ENCODE data around the gene WDR19.
A peak's percentile ranks its signal among the peaks of the same experiment; 100 is the strongest.
"Not testable (repeated sequence)": the region's sequence is repeated elsewhere in the genome, so short reads cannot be mapped to it uniquely, and the experiment has no call there.

The WDR19 gene

DNA sequence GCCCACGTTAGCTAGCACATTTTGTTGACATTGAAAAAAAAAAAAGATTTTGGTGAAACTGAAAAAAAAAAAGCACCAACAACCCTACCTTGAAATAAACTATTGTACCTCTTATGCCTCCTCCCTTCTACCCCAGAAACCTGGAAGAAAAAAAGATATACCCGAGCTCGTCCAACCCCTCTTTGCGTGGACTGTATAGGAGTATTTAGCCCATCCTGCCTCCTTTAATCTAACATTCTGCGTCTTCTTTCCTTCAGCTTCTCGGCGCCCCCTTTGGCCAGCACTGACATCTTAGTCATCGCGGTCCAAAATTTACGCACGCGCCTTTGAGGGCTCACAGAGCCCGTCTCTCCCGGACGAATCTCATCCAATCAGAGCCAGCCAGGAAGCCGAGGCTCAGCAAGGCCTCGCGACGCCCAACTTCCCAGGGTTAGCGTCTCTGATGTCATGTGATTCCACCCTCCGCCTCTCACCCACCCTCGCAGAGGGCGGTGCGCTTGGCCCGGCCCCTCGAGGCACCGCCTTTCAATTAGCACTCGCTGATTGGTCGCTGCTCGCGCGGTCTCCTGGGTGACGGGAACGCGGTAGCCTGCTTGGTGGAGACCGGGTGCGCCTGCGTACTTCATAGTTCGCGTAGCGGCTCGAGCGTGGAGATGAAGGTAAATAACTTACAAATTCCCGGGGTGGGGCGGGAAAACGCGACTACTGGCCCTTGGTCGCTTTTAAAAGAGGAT lies at the start of gene WDR19:
Gene WDR19 (plus strand): TSS at position 625 of the 734 bp plus-strand sequence. CDS start 29 bp downstream, at position 654.
- DNase-seq = peak; percentile 91

DNA sequence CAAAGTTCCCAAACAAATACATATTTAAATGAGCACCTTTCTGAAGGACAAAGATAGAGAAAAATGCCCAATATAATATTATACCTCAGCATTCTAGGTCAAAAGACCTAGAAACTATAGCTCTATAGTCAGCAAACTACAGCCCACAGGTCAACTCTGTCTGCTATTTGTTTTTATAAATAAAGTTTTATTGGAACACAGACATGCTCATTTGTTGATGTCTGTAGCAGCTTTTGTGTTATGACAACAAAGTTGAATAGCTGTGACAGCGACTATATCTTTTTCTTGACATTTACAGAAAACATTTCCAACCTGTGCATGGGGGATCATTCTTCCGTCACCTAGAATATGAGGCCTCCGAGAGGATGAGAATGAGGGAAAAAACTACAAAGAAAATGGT lies 48.7 kb upstream of the WDR19 start:
- DNase-seq = no peak

DNA sequence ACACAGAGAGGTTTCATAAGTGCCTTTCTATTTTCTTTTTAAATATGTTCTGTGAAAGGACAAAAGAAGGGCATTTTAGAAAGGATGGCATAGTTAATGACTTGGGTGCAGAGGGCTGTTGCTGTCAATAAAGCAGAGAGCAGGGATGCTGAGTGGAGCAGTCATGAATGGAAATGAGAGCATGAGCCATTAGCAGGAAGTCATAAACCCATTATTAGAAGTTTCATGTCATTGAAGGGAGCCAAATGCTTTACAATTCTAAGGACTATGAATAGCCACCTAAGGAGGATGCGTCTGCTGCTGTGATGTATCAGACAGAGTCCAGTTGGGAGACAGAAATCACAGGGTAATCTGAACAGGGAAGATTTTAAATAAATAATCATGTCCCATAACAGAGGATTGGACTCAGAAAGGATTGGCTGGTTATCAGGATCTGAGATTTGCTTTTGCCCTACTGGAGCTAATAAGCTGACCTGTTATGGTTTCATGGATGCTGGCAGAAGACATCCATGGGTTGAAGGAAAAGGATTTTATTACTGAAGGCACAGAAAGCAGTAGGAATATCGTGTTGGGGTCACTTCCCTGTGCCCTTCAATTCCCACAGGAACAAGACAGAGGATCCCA lies 47.5 kb upstream of the WDR19 start:
- DNase-seq = no peak

DNA sequence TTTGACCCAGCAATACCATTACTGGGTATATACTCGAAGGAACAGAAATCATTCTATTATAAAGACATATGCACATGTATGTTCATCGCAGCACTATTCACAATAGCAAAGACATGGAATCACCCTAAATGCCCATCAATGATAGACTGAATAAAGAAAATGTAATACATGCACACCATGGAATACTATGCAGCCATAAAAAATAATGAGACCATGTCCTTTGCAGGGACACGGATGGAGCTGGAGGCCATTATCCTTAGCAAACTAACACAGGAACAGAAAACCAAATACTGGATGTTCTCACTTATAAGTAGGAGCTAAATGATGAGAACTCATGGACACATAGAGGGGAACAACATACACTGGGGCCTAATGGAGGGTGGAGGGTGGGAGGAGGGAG lies 44.1 kb upstream of the WDR19 start:
- DNase-seq = not testable (repeated sequence)

DNA sequence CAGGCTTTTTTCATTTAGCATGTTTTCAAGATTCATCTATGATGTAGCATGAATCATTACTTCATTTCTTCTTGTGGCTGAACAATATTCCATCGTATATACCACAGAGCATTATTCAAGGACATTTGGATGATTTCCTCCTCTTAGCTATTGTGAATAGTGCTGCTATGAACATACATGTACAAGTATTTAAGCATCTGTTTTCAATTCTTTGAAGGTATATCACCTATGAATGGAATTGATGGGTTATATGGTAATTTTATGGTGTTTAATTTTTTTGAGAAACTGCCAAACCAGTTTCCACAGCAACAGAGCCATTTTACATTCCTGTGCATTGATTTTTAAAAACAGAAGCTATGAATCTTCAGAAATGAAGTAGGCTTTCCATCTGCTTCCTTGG lies 36.1 kb upstream of the WDR19 start:
- no peak for DNase-seq

DNA sequence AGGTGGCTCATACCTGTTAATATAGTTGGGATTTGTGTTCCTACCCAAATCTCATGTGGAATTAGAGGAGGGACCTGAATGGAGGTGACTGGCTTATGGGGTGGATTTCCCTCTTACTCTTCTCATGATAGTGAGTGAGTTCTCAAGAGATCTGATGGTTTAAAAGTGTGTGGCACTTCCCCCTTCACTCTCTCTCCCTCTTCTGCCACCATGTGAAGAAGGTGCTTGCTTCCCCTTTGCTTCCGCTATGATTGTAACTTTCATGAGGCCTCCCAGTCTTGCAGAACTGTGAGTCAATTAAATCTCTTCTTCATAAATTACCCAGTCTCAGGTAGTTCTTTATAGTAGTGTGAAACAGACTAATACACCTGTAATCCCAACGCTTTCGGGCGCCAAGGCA lies 28.3 kb upstream of the WDR19 start:
- DNase-seq = no peak

DNA sequence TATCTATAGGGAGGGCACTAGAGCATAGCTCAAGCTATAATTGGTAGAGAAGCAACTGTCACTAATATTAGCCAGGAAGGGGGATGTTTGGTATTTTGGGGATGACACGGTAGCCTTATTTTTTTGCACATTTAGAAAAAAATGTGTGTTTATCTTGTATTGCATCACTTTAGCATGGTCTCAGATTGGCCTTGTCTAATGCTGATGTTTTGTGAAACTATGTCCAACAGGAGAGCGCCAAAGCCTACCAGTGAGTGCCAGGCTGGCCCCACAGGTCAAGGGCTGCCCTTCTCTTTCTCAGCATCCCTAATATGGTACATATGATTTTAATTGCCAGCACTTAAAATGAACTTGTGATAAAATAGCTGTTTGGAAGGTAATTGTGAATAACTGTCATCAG lies 24.8 kb upstream of the WDR19 start:
- DNase-seq = no peak

DNA sequence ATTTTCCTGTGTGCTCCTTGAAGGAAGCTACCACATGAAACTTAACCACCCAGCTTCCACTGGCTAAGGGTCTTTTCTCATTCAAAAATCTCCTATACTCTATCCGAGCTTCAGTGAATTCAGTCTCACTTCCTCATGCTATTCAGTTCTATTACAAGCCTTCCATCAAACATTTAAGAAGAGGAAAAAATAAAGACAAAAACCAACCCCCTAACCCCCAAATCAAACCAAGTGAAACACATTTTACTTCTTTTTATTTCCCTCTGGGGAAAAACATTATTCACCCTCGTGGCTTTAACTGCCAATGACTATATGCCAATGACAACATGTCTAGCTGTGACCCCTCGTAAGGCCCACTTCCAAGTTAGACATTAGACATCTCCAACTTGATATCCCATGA lies 16.2 kb upstream of the WDR19 start:
- DNase-seq = no peak

DNA sequence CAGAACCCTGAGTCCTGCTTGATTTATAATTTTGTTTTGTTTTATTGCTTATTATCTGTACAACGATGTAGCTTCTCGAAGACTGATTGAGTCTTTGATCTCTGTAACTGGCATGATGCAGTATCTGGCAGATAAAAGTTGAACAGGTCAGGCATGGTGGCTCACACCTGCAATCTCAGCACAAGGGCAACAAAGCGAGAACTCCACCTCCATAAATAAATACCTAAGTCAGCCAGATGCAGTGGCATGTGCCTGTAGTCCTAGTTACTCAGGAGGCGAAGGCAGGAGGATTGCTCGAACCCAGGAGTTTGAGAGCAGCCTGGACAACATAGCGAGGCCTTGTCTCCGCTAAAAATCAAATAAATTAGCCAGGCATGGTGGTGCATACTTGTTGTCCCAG lies 15.7 kb upstream of the WDR19 start:
- no peak for DNase-seq

DNA sequence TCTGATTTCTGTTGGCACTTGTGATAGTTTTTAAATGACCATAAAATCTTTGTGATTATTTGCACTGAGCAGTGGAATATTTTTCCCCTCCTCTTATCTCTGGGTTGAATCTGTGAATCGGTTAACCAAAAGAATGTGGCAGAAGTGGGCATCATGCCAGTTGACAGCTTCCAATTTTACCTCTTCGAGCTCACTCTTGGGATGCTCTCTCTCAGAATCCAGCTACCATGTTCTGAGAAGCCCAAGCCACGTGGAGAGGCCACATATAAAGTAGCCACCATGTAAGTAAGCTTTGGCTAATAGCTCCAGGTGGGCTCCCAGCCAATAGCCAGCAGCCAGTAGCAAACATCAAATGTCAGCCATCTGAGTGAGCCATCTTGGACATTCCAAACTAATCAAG lies 12.9 kb upstream of the WDR19 start:
- no peak for DNase-seq

DNA sequence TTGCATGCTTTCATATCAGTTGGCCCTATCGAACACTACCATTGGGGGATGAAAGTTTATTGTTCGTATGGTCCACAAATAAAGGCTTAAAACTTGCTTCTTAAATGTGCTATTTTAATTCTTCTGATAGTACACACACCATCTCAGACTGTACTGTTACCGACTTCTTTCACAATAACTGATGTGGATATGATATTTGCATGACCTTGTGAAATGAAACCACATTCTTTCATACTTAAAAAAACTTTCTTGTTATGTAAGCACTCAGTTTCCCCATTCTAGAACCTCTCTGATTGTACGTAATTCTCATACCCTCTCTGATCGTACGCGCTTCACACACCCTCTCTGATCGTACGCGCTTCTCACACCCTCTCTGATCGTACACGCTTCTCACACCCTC lies 12.0 kb upstream of the WDR19 start:
- DNase-seq = no peak

DNA sequence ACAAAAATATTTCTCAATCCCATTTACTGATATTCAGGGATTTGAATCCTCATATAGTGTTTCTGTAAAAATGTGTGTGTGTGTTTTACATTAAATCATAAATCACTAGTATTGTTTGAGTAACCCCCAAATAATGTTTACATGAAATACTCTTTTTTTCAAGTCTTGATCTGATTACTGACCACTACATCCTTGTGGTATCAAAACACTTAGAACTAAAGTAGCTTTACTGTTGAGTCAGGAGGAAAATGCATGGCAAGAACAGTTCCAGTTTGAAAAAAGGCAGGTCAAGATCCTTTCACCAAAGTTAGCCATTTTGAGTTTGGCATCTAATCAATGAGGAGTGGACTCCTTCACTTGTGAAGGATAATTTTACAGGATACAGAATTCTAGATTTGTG lies 3.6 kb upstream of the WDR19 start:
- DNase-seq = no peak

DNA sequence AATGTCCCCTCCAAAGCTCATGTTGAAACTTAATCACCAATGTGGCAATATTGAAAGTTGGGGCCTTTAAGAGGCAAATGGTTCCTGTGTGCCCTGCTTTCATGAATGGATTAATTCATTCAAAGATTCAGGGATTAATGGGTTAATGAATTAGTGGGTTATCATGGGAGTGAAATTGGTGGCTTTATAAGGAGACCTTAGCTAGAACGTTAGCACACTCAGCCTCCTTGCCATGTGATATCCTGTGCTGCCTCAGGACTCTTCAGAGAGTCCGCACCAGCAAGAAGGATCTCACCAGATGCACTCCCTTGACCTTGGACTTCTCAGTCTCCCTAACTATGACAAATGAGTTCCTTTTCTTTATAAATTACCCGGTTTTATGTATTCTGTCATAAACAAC lies 2.6 kb upstream of the WDR19 start:
- DNase-seq = no peak

DNA sequence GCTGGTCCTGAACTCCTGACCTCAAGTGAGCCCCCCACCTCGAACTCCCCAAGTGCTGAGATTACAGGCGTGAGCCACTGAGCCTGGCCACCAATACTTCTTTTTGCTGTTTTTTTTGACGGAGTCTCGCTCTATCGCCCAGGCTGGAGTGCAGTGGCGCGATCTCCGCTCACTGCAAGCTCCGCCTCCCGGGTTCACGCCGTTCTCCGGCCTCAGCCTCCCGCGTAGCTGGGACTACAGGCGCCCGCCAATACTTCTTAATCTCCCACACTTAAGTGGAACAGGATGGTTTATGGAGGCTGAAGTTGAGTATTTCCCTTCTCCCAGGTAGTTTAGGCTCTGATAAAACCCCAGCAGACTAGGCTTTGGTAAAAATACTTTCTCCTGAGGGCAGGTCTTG lies 1.7 kb upstream of the WDR19 start:
- DNase-seq = not testable (repeated sequence)

DNA sequence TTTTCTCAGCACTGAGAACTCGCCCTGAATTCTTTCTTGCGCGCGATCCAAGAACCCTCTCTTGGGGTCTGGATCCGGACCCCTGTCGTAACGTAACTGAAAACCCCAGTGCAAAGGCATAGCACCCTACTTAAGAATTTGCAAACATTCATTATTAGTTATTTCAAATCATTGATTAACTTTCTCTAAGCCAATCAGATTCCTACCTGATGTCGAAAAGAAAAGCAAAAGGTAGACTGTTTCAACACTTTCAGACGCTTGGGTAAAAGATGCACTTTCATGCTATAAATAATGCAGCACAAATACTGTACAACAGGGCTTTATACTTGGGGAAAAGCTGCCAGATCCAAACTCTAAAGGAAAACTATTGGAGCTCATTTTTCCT lies 817 bp upstream of the WDR19 start:
- DNase-seq = no peak

DNA sequence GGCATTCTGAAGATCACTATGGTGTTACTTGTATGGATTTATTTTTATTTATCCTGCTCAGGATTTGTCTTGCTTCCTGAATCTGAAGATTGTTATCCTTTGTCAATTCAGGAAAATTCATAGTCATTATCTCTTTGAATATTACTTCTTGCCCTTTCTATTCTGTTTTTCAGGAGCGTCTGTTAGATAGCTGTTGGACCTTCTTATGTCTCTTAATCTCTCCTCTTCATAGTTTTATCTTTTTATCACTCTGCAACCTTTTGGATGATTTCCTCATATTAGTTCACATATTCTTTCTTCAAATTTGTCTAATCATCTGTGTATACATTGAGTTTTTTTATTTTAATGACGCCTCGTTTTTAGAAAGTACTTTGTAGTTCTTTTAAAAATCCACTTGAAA lies 19.6 kb downstream of the WDR19 start:
- no peak for DNase-seq

DNA sequence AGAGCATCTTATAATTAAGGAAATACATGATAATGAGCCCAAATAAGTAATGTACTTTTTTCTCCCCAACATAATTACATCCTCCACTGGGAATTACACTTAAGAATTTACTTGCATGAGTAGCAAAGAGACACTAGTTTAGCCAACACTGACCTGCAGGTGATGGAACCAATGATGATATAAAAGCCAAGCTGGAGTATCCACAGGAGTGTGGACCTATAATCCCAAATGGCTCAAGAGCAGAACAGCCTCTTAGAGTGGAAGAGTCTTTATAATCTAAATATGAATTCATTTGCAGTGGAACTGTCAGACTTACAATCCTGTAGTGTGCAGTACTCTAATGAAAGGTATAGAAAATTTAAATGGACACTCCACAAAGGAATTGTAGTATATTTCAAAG lies 22.2 kb downstream of the WDR19 start:
- DNase-seq = no peak

DNA sequence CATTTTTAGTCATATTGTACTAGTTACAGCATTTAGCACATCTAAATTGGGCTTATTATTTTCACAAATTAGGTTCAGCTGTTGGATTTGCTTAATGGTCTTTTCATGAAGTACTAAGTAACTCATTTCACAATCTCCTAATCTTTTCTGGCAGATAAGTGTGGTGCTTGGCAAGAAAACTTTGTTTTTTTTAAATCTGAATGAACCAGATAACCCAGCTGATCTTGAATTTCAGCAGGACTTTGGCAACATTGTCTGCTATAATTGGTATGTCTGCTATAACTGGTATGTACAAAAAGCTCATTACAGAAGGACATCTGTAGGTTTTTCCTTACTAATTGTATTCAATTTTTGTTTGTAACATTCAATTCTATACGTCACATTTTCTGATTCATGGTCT lies 22.7 kb downstream of the WDR19 start:
- DNase-seq = no peak

DNA sequence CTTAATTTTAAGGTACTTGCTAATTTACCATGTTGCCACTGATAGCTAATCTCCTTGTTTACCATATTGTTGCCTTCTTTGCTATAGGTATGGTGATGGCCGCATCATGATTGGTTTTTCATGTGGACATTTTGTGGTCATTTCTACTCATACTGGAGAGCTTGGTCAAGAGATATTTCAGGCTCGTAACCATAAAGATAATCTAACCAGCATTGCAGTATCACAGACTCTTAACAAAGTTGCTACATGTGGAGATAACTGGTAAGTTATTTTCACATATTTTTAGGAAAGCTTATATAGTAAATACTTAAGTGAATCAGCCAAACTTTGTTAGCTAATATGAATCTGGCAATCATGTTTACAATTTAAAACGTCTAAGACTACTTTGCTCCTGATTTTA lies 23.1 kb downstream of the WDR19 start:
- DNase-seq = no peak

DNA sequence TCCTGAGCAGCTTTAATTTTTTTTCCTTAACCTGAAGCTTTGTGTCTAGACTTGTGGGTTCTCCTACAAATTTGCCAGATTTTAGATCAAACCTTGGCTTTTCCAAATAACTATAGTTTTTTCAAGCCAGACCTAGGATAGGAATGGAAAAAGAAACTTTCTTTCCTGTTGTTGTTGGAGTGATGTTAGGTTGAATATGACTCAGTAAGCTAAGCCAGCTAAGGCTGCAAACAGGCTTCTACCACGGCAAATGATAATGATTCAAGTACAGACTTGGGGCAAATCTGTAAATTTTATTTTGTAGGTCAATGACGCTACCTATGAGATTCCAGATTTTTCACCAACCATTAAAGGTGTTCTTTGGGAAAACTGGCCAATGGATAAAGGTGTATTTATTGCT lies 45.6 kb downstream of the WDR19 start:
- no peak for DNase-seq

DNA sequence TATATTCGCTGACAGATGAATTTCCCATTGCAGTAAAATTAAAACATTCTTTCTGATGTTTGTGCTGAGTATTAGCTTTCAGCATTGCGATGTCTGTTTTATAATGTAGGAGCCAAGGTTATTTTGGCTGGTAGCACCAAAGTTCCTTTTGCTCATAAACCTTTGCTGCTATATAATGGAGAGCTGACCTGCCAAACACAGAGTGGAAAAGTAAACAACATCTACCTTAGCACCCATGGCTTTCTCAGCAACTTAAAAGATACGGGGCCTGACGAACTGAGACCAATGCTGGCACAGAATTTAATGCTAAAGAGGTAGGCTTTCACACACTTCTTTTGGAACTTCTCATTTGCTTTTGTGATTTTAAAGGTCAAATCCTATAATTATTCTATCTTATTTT lies 46.0 kb downstream of the WDR19 start:
- DNase-seq = no peak

DNA sequence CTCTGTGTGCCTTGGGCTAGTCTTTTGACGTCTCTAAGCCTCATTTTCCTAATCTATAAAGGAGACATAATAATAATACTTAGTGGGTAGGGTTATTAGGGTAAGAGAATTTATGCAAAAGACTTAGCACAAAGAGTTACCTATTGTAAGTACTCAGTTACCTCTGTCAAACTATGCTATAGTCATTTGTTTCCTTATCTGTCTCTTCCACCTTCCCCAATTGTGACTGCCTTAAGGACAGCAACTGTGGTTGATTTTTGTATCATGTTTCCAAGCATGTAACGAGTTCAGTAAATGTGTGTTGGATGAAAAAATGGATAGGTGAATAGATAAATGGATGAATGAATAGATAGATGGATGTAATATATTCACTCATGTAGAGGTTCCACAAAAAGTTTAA lies 48.1 kb downstream of the WDR19 start:
- DNase-seq = no peak

DNA sequence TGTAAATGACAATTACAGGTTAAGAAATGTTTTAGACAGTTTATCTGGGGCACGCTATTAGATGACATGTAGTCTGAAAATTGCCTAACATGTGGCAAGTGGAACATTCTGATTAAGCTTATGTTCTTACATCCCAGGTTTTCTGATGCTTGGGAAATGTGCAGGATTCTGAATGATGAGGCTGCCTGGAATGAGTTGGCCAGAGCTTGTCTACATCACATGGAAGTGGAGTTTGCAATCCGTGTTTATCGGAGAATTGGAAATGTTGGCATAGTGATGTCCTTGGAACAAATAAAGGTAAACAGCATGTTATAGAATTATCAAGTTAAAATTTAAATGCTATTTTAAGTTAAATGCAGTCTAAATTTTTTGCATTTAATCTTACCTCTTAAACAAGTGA lies 49.3 kb downstream of the WDR19 start:
- no peak for DNase-seq

DNA sequence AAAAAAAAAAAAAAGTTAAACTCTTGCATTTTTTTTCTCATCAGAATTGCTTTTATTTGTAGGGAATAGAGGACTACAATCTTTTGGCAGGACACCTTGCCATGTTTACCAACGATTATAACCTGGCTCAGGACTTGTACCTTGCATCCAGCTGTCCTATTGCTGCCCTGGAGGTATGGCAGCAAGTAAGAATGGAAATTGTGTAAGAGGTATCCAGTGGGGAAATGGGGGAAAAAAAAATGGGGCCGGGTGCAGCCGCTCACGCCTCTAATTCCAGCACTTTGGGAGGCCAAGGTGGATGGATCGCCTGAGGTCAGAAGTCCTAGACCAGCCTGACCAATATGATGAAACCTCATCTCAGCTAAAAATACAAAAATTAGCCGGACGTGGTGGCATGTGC lies 49.8 kb downstream of the WDR19 start:
- no peak for DNase-seq

DNA sequence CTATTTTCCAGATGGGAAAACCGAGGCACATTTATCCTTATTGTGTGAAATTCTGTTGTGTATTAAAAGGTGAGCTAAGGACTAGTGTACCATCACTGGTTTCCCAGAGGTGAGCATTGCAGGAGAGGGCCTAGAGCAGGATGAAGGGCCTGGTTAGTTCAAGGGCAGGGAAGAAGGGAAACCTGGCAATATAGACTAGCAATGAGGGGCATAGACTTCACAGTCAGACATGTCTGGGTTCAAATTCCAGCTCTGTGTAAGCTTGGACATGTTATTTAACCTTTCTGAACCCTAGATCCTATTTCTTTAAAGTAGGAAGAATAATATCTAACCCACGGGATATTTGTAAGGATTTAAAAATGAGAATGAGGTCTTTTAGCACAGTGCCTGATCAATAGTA lies 50.8 kb downstream of the WDR19 start:
- DNase-seq = no peak
